Activated naive CD8-positive, alpha-beta T cell treated with anti-CD3 and anti-CD28 coated beads, Interleukin-2, amount 10 ng/mL, durations not matched to agents 7 days and 5 days (primary cell): Measurements from ENCODE around the gene PPP4R3A. TPM values are rescaled to one million over a fixed set of nuclear protein-coding genes. Genes with fewer than 3 reads are reported as not detected.
A peak's percentile ranks its signal among the peaks of the same experiment; 100 is the strongest.
"Not testable (repeated sequence)": the region's sequence is repeated elsewhere in the genome, so short reads cannot be mapped to it uniquely, and the experiment has no call there.

Experiments
- ATAC-seq: fragments of 150-1000 bp; cut with Tn5 transposase; one replicate; pipeline ENCODE4 v1.10.0; 2021; ENCODE audit warnings: low read depth, moderate library complexity
- POLR2A ChIA-PET: fragments of 350-600 bp; sonication (Branson Sonifier 250); formaldehyde crosslinking; loops from one replicate; lab custom pipeline; 2021; ENCODE audit warnings: antibody characterized with exemption; lab: Charles Lee
- DNase-seq: peaks from one replicate; pipeline ENCODE4 v3.0.0; 2021
- H3K27ac Mint-ChIP-seq: one replicate; pipeline ENCODE4 v1.8.0; 2022; ENCODE audit warnings: mild to moderate bottlenecking, mixed read lengths
- H3K27me3 Mint-ChIP-seq: one replicate; pipeline ENCODE4 v1.8.0; 2022; ENCODE audit warnings: mild to moderate bottlenecking, moderate library complexity, mixed read lengths
- H3K36me3 Mint-ChIP-seq: one replicate; pipeline ENCODE4 v1.8.0; 2021; ENCODE audit warnings: mild to moderate bottlenecking, mixed read lengths
- H3K4me1 Mint-ChIP-seq: one replicate; pipeline ENCODE4 v1.8.0; 2021; ENCODE audit warnings: mixed read lengths
- H3K4me3 Mint-ChIP-seq: one replicate; pipeline ENCODE4 v1.8.0; 2022; ENCODE audit warnings: mild to moderate bottlenecking, moderate library complexity, mixed read lengths
- H3K9me3 Mint-ChIP-seq: one replicate; pipeline ENCODE4 v1.8.0; 2021; ENCODE audit warnings: mixed read lengths
- total RNA-seq, 2 experiments: library from RNA; stranded (reverse); gene quantifications; one replicate each; pipeline ENCODE4 v1.2.3, GENCODE V29; 2021

The PPP4R3A gene
- total RNA-seq, 2 experiments from 2014 or later: 138 to 142 TPM

DNA sequence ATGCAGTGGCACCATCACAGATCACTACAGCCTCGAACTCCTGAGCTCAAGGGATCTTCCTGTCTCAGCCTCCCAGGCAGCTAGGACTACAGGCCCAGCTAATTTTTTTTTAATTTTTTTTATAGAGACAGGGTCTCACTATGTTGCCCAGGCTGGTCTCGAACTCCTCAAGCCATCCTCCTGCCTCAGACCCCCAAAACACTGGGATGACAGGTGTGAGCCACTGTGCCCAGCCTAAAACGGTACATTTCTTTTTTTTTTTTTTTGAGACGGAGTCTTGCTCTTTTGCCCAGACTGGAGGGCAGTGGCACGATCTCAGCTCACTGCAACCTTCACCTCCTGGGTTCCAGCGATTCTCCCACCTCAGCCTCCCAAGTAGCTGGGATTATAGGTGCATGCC lies 100.9 kb downstream of the PPP4R3A start:
- not testable (repeated sequence) for H3K9me3 Mint-ChIP-seq, H3K27me3 Mint-ChIP-seq, ATAC-seq
- H3K36me3 Mint-ChIP-seq: peaks cover 47% of the 10 kb centered on the region
- peak overlapping the region; percentile 87 for H3K27ac Mint-ChIP-seq
- DNase-seq: peak; percentile 24
- peaks cover 82% of the 10 kb centered on the region for H3K4me1 Mint-ChIP-seq
- POLR2A ChIA-PET: interaction anchor here (0.7 to 1.6 kb wide), 6 partner anchors 9 to 475 kb away, joined by 3 to 10 read pairs (median 3); partner anchors contain the start of gene CCDC88C
- H3K4me3 Mint-ChIP-seq: peak overlapping the region; percentile 40

Other genes starting within 250 kb of the PPP4R3A start
- gene CCDC88C, start 92.5 kb downstream of the PPP4R3A start, total RNA-seq: 100 to 1,000 TPM; 206 to 209 TPM
- 1 to 10 TPM; 1.9 to 2.3 TPM for gene CATSPERB, start 221.8 kb upstream of the PPP4R3A start, total RNA-seq